GM21515 (cell line): ENCODE measurements around the gene MMP28.

ENCODE experiments used
- ATAC-seq: cut with Tn5 transposase; IDR thresholded peaks from one replicate; pipeline ENCODE4 v1.9.1; 2021; ENCODE audit not compliant: unreplicated experiment

Gene MMP28

GRCh38 chr17:35795007-35795870 lies at the start of gene MMP28:
TSS of gene MMP28 (minus strand) at chr17:35795641. CDS start at chr17:35795377, 264 bp downstream.
- no peak for ATAC-seq

- no peak for ATAC-seq
Observed at GRCh38 chr17:35844547-35844946, 49.1 kb upstream of the MMP28 start.

- ATAC-seq = no peak
Observed at GRCh38 chr17:35843698-35844097, 48.3 kb upstream of the MMP28 start.

- no peak for ATAC-seq
Observed at GRCh38 chr17:35842239-35842638, 46.8 kb upstream of the MMP28 start.

GRCh38 chr17:35841505-35841904 lies 46.1 kb upstream of the MMP28 start:
- no peak for ATAC-seq

- ATAC-seq = no peak
Observed at GRCh38 chr17:35841101-35841500, 45.7 kb upstream of the MMP28 start.

GRCh38 chr17:35825206-35825605 lies 29.8 kb upstream of the MMP28 start:
- ATAC-seq = no peak

GRCh38 chr17:35821308-35821707 lies 25.9 kb upstream of the MMP28 start:
- ATAC-seq = no peak

GRCh38 chr17:35819455-35819854 lies 24.0 kb upstream of the MMP28 start:
- ATAC-seq = no peak

GRCh38 chr17:35817196-35817595 lies 21.8 kb upstream of the MMP28 start:
- ATAC-seq = no peak

GRCh38 chr17:35816723-35817122 lies 21.3 kb upstream of the MMP28 start:
- no peak for ATAC-seq

GRCh38 chr17:35812456-35812855 lies 17.0 kb upstream of the MMP28 start:
- no peak for ATAC-seq

GRCh38 chr17:35811759-35812158 lies 16.3 kb upstream of the MMP28 start:
- ATAC-seq = no peak

- no peak for ATAC-seq
Observed at GRCh38 chr17:35809855-35810461, 14.5 kb upstream of the MMP28 start.

GRCh38 chr17:35808962-35809854 lies 13.8 kb upstream of the MMP28 start, which contains the start of gene TAF15:
TSS of gene TAF15 (plus strand) at chr17:35809484. CDS start at chr17:35809570, 86 bp downstream.
- peak; percentile 89 for ATAC-seq

- ATAC-seq = no peak
Observed at GRCh38 chr17:35808240-35808961, 13.0 kb upstream of the MMP28 start.

- ATAC-seq = no peak
Observed at GRCh38 chr17:35807371-35808144, 12.1 kb upstream of the MMP28 start.

GRCh38 chr17:35804658-35805192 lies 9.3 kb upstream of the MMP28 start:
- ATAC-seq = no peak

- no peak for ATAC-seq
Observed at GRCh38 chr17:35801583-35802224, 6.3 kb upstream of the MMP28 start.
